GM19468 (cell line): ENCODE results near the gene EEF1AKMT2.
A peak's percentile ranks its signal among the peaks of the same experiment; 100 is the strongest.

Experiments used
- ATAC-seq: cut with Tn5 transposase; IDR thresholded peaks from one replicate; pipeline ENCODE4 v1.9.1; 2021; ENCODE audit warnings: mild to moderate bottlenecking, moderate library complexity, moderate number of reproducible peaks; ENCODE audit not compliant: unreplicated experiment; ENCODE audit errors: extremely low read depth

The EEF1AKMT2 gene

GRCh38 chr10:124724279-124725027 is 67.2 kb downstream of the EEF1AKMT2 start:
- no peak for ATAC-seq

GRCh38 chr10:124723826-124724225 is 67.9 kb downstream of the EEF1AKMT2 start:
- ATAC-seq, result no peak

DNA sequence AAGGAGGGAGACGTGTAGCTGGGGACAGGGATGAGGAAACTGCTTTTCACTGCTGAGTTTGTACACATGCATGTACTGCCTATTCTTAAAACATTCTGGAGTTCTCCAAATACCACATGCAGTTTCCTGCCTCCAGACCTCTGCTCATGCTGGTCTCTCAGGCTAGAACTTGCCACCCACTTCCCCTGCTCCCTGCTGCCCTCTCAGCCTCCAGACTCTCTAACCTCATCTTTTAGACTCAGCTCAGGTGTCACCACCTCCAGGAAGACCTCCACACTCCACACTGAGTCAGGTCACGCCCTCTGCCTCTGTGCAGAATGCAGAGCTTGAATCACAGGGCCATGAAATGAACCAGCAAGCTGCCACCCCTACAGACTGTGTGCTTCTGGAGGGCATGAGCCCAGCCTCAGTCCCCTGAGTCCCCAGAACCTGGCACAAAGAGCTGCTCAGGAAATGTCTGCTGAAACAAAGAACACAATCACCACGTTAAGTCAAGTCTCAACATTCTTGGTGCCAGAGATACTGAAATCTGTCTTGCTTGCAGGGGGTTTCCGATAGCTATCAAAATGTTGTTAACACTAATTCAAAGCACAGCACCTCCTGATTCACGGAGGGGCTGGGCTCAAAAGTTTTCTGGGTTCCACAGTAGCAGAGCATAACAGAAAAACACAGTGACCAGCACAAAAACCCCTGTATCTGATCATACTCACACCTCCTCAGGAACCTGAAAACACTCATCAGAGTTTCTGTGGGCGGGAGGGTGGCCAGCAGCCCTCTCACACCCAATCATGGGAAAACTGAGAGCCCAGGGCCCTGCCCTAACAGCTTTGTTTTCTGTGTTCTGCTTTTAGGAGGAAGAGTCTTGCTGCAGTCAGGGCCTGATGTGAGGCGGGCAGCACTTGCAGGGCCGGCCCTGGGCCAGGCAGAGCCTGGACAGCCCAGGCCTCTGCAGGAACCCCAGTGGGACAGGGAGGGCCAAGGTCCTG is 68.6 kb downstream of the EEF1AKMT2 start:
- ATAC-seq, result no peak

DNA sequence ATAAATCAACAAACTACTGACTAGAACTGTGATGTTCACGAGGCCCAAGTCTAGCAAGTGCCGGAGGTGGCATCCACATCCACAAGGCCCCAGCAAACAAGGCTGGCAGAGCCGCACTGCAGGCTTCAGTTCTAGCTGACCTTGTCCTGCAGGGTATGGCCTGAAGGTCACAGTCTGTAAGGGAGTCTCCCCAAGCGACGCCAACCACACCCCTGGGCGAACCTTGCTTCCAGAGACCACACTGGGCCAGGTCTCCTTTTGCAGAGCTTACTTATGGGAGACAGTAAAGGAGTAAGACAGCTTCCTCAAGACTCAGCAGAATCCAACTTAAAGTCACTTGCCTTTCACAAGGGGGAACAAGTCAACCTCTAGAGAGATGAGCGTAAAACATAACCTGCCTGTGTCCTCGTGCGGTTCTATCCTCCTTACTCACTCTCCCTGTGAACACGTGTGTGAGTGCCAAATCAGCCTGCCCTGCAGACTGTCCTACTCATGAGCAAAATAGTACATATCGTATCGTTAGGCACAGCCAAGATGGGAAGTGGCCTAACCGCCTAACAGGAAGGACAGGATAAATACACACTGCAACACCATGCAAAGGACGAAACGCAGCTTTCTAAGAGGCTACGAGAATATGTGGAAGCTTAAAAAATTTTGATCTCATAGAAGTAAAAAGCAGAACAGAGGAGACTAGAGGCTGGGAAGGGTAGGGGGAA is 70.2 kb downstream of the EEF1AKMT2 start:
- ATAC-seq, result no peak

- ATAC-seq, result no peak
These were observed 72.4 kb downstream of the EEF1AKMT2 start for GRCh38 chr10:124719213-124719851.

- peak; percentile 42 for ATAC-seq
These were observed 73.6 kb downstream of the EEF1AKMT2 start for GRCh38 chr10:124717911-124718741.

- ATAC-seq, result no peak
These were observed 74.5 kb downstream of the EEF1AKMT2 start for GRCh38 chr10:124717041-124717757.

- no peak for ATAC-seq
These were observed 75.3 kb downstream of the EEF1AKMT2 start for GRCh38 chr10:124716369-124716768.

DNA sequence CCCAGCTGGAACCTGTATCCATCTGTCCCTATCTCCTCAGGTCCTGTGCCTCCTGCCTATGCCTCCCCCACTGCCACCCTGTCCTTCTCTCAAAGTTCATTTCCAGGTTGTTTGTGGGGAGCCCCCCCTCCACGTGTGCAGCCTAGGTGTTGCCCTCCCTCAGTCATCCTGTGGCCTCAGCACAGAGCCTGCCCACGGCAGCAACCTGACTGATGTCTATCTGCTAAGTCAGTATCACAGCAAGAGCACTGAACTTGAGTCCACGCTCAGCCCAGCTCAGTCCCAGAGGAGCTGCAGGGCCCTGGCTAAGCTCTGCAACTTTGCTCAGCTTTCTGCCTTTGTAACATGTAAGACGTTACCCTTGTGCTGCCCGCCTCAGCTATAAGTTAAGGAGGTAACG is 76.2 kb downstream of the EEF1AKMT2 start:
- ATAC-seq, result no peak

DNA sequence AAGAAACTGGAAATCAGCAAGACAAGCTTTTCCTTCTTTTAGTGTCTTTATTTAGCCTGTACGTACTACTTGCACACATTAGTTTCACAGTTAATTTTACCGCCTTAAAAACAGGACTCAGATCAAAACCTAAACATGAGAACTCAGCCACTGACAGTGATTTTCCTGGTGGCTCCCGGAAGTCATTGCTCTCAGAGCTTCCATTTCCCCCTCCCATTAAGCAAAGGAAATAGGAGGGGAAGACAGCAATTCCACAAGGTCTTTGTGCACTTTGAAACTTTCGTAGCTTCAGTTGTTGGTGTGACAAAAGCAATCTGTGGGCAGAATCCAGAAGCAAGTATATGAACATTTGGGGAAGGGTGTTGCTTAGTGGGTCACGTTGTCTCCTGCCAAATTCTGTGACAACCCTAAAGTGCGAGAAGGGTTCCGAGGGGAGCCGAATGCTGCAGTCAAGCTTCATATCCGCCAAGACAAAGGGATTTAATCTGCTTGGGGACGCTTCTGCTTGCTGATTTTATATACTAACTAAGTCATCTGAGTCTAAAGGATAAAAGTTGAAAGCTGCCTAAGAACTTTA is 77.9 kb downstream of the EEF1AKMT2 start:
- no peak for ATAC-seq

DNA sequence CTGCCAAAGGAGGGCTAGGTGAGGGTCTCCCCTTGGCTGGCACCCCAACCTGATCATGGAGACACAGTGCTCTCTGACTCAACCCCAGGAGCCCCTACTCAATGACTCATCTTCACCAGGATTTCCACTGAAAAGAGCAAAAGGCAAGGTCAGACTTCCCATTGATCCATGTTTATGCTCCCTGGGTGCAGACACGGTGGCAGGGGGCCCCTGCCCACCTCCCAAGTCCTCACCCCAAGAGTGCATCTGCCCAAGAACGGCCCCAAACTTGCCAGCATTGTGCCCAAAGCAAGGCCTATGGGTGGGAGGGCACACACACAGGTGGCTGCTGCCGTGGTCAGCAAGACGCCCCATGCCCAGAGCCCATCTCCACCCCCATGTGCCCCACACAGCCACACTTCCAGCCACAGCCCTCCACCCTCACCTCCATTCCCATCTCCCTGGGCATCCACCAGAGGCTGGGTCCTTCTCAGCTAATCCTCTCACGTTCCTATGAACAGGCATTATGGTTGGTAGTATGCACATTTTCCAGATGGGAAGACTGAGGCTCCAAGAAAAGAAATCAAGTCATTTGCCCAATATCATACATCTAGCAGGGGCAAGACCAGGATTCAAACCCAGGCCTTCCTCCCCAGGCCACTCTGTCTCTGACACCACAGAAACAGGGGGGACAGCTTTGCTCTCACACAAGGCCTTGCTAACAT is 78.8 kb downstream of the EEF1AKMT2 start:
- ATAC-seq, result no peak

DNA sequence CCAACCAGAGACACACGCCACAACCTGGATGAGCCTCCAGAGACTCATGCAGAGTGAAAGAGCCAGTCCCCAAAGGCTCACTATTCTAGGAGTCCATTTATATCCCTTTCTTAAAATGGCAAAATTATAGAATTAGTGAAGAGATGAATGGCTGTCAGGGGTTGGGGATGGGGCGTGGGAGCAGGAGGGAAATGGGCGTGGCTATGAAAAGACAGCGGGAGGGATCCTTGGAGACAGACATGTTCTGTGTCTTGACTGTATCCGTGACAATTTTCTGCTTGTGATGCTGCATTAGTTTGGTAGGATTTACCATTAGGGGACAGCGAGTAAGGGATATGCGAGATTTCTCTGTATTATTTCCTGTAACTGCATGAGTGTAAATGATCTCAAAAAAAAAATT is 80.5 kb downstream of the EEF1AKMT2 start:
- no peak for ATAC-seq

DNA sequence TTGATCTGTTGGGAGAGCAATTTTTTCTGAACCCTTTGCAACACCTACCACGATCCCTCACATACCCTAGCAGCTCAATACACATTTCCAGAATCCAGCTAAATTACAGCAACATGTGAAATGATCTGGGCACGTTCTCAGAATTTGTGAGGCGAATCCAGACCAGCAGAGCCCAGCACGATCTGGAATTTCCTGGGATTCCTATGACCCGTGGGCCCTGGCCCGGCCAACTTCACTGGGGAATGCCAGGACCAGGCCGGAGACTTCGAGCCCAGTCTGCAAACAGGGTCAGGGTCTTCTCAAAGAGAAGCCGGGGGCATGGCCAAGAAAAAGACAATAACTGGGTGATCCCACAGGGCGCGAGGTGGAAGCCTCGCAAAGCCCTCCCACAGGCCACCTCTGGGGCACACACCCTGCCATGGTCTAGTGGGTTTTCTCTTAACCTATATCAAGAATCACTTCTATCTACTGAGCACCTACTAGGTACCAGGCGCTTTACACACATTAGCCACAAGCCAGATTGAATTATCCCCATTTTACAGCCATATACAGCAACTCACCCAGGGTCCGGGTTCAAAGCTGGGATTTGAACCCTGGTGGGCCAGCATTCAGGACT is 81.3 kb downstream of the EEF1AKMT2 start:
- ATAC-seq, result no peak

DNA sequence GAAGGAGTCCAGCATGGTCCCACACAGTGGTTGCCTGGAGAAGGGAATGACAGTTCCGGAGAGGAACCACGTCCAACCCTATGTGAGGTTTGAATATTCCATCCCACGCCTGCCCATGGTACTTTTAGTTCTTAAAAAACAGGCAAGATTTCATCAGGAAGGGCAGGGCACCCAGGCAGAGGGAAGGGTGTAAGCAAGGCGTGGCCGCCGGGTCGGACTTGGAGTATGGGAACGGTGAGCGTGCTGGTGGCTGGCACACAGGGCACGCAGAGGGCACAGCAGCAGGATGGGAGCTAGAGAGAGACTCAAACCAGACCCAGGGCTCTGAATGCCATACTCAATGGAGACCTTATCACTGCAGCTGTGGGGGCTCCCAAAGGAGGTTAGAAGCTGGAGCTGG is 81.8 kb downstream of the EEF1AKMT2 start:
- ATAC-seq, result no peak

DNA sequence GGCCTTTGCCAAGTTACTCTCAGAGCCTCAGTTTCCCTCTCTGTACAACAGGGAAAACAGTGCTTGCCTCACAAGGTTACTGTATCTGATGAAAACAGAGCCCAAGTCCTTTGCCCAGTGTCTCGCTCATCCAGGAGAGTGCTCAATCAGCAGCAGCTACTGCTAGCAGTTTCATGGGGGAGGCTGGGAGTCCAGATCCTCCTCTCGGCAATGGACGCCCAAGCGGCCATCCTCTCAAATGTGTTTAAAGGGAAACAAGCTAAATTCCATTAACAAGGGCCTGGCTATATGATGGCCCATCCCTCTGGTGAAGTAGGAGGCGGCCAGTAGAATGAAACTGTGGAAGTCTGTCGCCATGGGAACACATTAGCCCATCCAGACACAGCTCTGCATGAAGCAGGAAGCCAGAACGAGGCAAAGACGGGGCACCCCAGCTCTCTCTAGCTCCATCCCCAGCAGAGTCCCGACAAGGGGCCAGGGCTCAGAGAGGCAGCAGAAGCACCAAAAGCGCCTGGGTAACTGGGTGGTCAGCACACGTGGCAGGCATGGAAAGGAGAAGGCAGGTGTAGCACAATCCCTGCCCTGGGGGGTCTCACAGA is 82.7 kb downstream of the EEF1AKMT2 start:
- ATAC-seq, result no peak

- ATAC-seq, result no peak
These were observed 83.4 kb downstream of the EEF1AKMT2 start for GRCh38 chr10:124708246-124708779.
